NT2/D1 (cell line): Measurements from ENCODE around the gene KNTC1.
"Not testable (repeated sequence)": the region's sequence is repeated elsewhere in the genome, so short reads cannot be mapped to it uniquely, and the experiment has no call there.

ENCODE experiments used
- DNase-seq: peaks from one replicate; pipeline ENCODE4 v3.0.0-alpha.2; 2011; ENCODE audit warnings: low read depth, low spot score
- H3K27me3 ChIP-seq: 2 replicates; pipeline ENCODE4 v1.6.0; 2011; ENCODE audit warnings: mild to moderate bottlenecking; ENCODE audit not compliant: insufficient read length, insufficient read depth
- H3K36me3 ChIP-seq: 2 replicates; pipeline ENCODE4 v1.6.1; 2011; ENCODE audit warnings: mild to moderate bottlenecking, low read length, mixed read lengths; ENCODE audit not compliant: insufficient read depth, insufficient read length
- H3K4me1 ChIP-seq: 2 replicates; pipeline ENCODE4 v1.5.1; 2011; ENCODE audit not compliant: insufficient read depth, insufficient read length
- H3K4me3 ChIP-seq: 2 replicates; pipeline ENCODE4 v1.5.1; 2011; ENCODE audit warnings: low read depth; ENCODE audit not compliant: insufficient read length
- H3K9ac ChIP-seq: 2 replicates; pipeline ENCODE4 v1.6.0; 2011; ENCODE audit warnings: low read depth; ENCODE audit not compliant: insufficient read length
- H3K9me3 ChIP-seq: 2 replicates; pipeline ENCODE4 v1.5.1; 2011; ENCODE audit warnings: mild to moderate bottlenecking, low read length; ENCODE audit not compliant: insufficient read depth
- SUZ12 ChIP-seq: IDR thresholded peaks from 2 replicates; pipeline ENCODE4 v1.6.1; 2011; ENCODE audit not compliant: insufficient read length, insufficient read depth; ENCODE audit errors: extremely low read depth
- YY1 ChIP-seq: IDR thresholded peaks from 2 replicates; pipeline ENCODE4 v1.6.1; 2011; ENCODE audit not compliant: insufficient read length, insufficient read depth
- ZNF274 ChIP-seq: IDR thresholded peaks from 2 replicates; pipeline ENCODE4 v1.6.1; 2011; ENCODE audit warnings: mild to moderate bottlenecking, low read depth, low read length

The KNTC1 gene

DNA sequence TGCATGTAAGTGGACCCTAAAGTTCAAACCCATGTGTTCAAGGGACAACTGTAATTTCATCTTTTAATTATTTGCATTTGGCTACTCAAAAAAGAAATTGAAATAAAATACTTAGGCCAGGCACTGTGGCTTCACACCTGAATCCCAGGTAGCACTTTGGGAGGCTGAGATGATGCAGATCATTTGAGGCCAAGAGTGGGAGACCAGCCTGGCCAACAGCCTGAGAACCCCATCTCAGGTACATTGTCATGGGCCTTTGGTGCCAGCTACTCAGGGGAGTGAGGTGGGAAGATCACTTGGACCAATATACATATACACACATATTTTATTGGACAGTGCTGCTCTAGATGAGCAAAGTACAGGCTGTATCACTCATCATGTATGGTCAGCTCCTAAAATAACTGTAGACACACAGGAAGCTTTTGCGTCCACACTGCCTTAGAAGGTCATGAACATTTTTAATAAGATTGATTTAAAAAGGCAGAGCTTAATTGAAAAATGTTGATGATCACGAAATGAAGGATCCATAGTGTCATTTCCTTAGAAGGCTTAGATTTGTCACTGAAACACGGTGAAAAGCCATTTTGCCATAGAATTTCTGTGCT lies 23.8 kb upstream of the KNTC1 start:
- H3K9me3 ChIP-seq: no peaks in the 10 kb centered on the region
- H3K4me1 ChIP-seq: no peaks in the 10 kb centered on the region
- no peak overlapping the region for H3K9ac ChIP-seq
- H3K36me3 ChIP-seq: peaks cover 60% of the 10 kb centered on the region
- TF ChIP-seq YY1: no peak
- H3K4me3 ChIP-seq: no peak overlapping the region
- DNase-seq: no peak
- H3K27me3 ChIP-seq: no peaks in the 10 kb centered on the region

DNA sequence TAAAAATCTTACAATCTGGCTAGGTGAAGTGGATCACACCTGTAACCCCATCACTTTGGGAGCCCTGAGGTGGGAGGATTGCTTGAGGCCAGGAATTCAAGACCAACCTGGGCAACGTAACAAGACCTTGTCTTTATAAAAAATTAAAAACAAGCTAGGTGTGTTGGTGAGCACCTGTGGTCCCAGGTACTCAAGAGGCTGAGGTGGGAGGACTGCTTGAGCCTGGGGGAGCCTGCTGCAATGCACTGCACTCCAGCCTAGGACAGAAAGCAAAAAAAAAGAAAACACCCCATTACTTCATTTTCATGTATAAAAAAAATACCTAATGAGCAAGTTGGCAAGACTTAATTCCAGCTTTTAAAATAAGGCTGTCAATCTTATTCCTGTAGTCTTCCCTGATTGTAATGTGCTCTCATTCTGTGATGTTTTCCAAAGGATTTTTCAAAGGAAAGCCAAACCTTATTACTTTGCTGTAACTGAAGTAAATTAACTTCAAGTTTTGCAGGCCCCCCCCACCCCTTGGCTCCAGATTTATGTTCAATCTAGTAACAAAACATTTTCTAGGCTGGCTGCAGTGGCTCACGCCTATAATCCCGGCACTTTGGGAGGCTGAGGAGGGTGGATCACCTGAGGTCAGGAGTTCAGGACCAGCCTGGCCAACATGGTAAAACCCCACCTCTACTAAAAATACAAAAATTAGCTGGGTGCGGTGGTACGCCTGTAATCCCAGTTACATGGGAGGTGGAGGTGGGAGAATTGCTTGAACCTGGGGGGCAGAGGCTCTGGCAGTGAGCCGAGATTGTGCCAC lies 23.1 kb upstream of the KNTC1 start:
- H3K9me3 ChIP-seq: no peaks in the 10 kb centered on the region
- no peak overlapping the region for H3K4me3 ChIP-seq
- no peaks in the 10 kb centered on the region for H3K4me1 ChIP-seq
- TF ChIP-seq SUZ12: no peak
- no peak for TF ChIP-seq YY1
- TF ChIP-seq ZNF274: no peak
- H3K36me3 ChIP-seq: peaks cover 60% of the 10 kb centered on the region
- no peak for DNase-seq
- no peak overlapping the region for H3K9ac ChIP-seq
- no peaks in the 10 kb centered on the region for H3K27me3 ChIP-seq

GRCh38 chr12:122505419-122506051 lies 21.5 kb upstream of the KNTC1 start:
- Histone ChIP-seq H3K4me1 (no peaks in the 10 kb centered on the region), H3K9me3 (no peaks in the 10 kb centered on the region), H3K9ac (no peak overlapping the region), H3K36me3 (peaks cover 74% of the 10 kb centered on the region), H3K4me3 (no peak overlapping the region), H3K27me3 (no peaks in the 10 kb centered on the region)
- TF ChIP-seq SUZ12 (no peak), ZNF274 (no peak), YY1 (no peak)
- DNase-seq: no peak

- no peak overlapping the region for H3K9ac ChIP-seq
- H3K27me3 ChIP-seq: no peaks in the 10 kb centered on the region
- no peaks in the 10 kb centered on the region for H3K9me3 ChIP-seq
- DNase-seq: no peak
- no peak overlapping the region for H3K4me3 ChIP-seq
- no peaks in the 10 kb centered on the region for H3K4me1 ChIP-seq
- TF ChIP-seq YY1 (no peak), SUZ12 (no peak), ZNF274 (no peak)
- peaks cover 84% of the 10 kb centered on the region for H3K36me3 ChIP-seq
Measured at GRCh38 chr12:122506393-122506938, 20.6 kb upstream of the KNTC1 start.

- Histone ChIP-seq H3K4me3 (no peak overlapping the region), H3K4me1 (no peaks in the 10 kb centered on the region), H3K9ac (no peak overlapping the region), H3K27me3 (no peaks in the 10 kb centered on the region), H3K36me3 (peaks cover 98% of the 10 kb centered on the region), H3K9me3 (no peaks in the 10 kb centered on the region)
- DNase-seq: no peak
- TF ChIP-seq YY1: no peak
- TF ChIP-seq SUZ12: no peak
- no peak for TF ChIP-seq ZNF274
Measured at GRCh38 chr12:122508163-122508562, 18.9 kb upstream of the KNTC1 start.

- not testable (repeated sequence) for H3K27me3 ChIP-seq, H3K4me3 ChIP-seq
- peaks cover 98% of the 10 kb centered on the region for H3K36me3 ChIP-seq
Measured at GRCh38 chr12:122513028-122513427, 14.0 kb upstream of the KNTC1 start.

GRCh38 chr12:122513660-122514059 lies 13.4 kb upstream of the KNTC1 start:
- no peak for DNase-seq
- H3K4me1 ChIP-seq: no peaks in the 10 kb centered on the region
- no peaks in the 10 kb centered on the region for H3K9me3 ChIP-seq
- TF ChIP-seq ZNF274 (no peak), YY1 (no peak), SUZ12 (no peak)
- H3K4me3 ChIP-seq: no peak overlapping the region
- H3K36me3 ChIP-seq: peaks cover 96% of the 10 kb centered on the region
- H3K27me3 ChIP-seq: no peaks in the 10 kb centered on the region
- H3K9ac ChIP-seq: peak overlapping the region; percentile 34

More at GRCh38 chr12:122513028-122513427, 14.0 kb upstream of the KNTC1 start:
- not testable (repeated sequence) for H3K9me3 ChIP-seq, DNase-seq, H3K4me1 ChIP-seq, H3K9ac ChIP-seq
